Measurements from ENCODE around the gene NDUFS7.

The NDUFS7 gene

GRCh38 chr19:1399745-1400144, 16.0 kb downstream of the NDUFS7 start:
- no peak for DNase-seq (ENCODE audit: low read depth in 3 of 3, low spot score in 1 of 3)

GRCh38 chr19:1400281-1401137, 16.8 kb downstream of the NDUFS7 start:
- no peak for DNase-seq (ENCODE audit: low read depth in 3 of 3, low spot score in 1 of 3)

GRCh38 chr19:1401138-1401888, 17.6 kb downstream of the NDUFS7 start, which contains the start of gene GAMT:
Gene GAMT (minus strand): TSS chr19:1401542. CDS start chr19:1401476, 66 bp downstream.
- peak in 2 of 3 donors; percentile 34 to 47 for DNase-seq (ENCODE audit: low read depth in 3 of 3, low spot score in 1 of 3)

GRCh38 chr19:1401889-1402217, 18.1 kb downstream of the NDUFS7 start:
- DNase-seq (ENCODE audit: low read depth in 3 of 3, low spot score in 1 of 3), result no peak

GRCh38 chr19:1402411-1403070, 18.8 kb downstream of the NDUFS7 start:
- no peak for DNase-seq (ENCODE audit: low read depth in 3 of 3, low spot score in 1 of 3)

GRCh38 chr19:1406774-1407527, 23.2 kb downstream of the NDUFS7 start:
- peak; percentile 98 to 99 (median 99) for DNase-seq (ENCODE audit: low read depth in 3 of 3, low spot score in 1 of 3)

GRCh38 chr19:1407528-1408299, 24.0 kb downstream of the NDUFS7 start, which contains the start of gene DAZAP1:
Gene DAZAP1 (plus strand): TSS chr19:1407586. CDS start chr19:1407774, 188 bp downstream.
- DNase-seq (ENCODE audit: low read depth in 3 of 3, low spot score in 1 of 3), result peak in 2 of 3 donors; percentile 23 to 41

- peak; percentile 19 to 41 (median 25) for DNase-seq (ENCODE audit: low read depth in 3 of 3, low spot score in 1 of 3)
Observed at GRCh38 chr19:1408300-1409203, 24.8 kb downstream of the NDUFS7 start.

GRCh38 chr19:1409204-1410005, 25.7 kb downstream of the NDUFS7 start:
- no peak for DNase-seq (ENCODE audit: low read depth in 3 of 3, low spot score in 1 of 3)

- DNase-seq (ENCODE audit: low read depth in 3 of 3, low spot score in 1 of 3), result no peak
Observed at GRCh38 chr19:1410136-1410786, 26.6 kb downstream of the NDUFS7 start.

- DNase-seq (ENCODE audit: low read depth in 3 of 3, low spot score in 1 of 3), result no peak
Observed at GRCh38 chr19:1410789-1411188, 27.1 kb downstream of the NDUFS7 start.

GRCh38 chr19:1411255-1412191, 27.8 kb downstream of the NDUFS7 start:
- DNase-seq (ENCODE audit: low read depth in 3 of 3, low spot score in 1 of 3), result no peak

GRCh38 chr19:1412323-1412923, 28.7 kb downstream of the NDUFS7 start:
- no peak for DNase-seq (ENCODE audit: low read depth in 3 of 3, low spot score in 1 of 3)

- no peak for DNase-seq (ENCODE audit: low read depth in 3 of 3, low spot score in 1 of 3)
Observed at GRCh38 chr19:1412995-1413800, 29.5 kb downstream of the NDUFS7 start.
